H9 (cell line): ENCODE data around the gene IL17REL. TPM values are rescaled to one million over a fixed set of nuclear protein-coding genes. Genes with fewer than 3 reads are reported as not detected.

Experiments
- DNase-seq: peaks from one replicate; pipeline ENCODE4 v3.0.0-alpha.2; 2017
- H2AFZ ChIP-seq: one replicate; pipeline ENCODE4 v1.6.1; 2013; ENCODE audit warnings: mild to moderate bottlenecking, low read length, control low read depth, moderate library complexity
- H2AK5ac ChIP-seq: 2 replicates; pipeline ENCODE4 v1.6.1; 2013; ENCODE audit warnings: low read length, control low read depth, mixed read lengths; ENCODE audit not compliant: insufficient read length
- H2BK120ac ChIP-seq: one replicate; pipeline ENCODE4 v1.6.1; 2013; ENCODE audit warnings: low read depth, mild to moderate bottlenecking, low read length, control low read depth, inconsistent platforms; ENCODE audit not compliant: poor library complexity, severe bottlenecking
- H2BK12ac ChIP-seq: 2 replicates; pipeline ENCODE4 v1.6.1; 2013; ENCODE audit warnings: low read length, control low read depth, mixed read lengths, low read depth; ENCODE audit not compliant: insufficient read length
- H2BK15ac ChIP-seq: 2 replicates; pipeline ENCODE4 v1.6.1; 2013; ENCODE audit warnings: low read depth, low read length, control low read depth
- H2BK20ac ChIP-seq: one replicate; pipeline ENCODE4 v1.6.1; 2013; ENCODE audit warnings: low read depth, mild to moderate bottlenecking, low read length, control low read depth, inconsistent platforms; ENCODE audit not compliant: poor library complexity, severe bottlenecking
- H2BK5ac ChIP-seq: 2 replicates; pipeline ENCODE4 v1.6.1; 2013; ENCODE audit warnings: low read length, control low read depth, mixed read lengths; ENCODE audit not compliant: insufficient read length
- H3K14ac ChIP-seq: 2 replicates; pipeline ENCODE4 v1.6.1; 2013; ENCODE audit warnings: low read length, control low read depth; ENCODE audit not compliant: insufficient read depth
- H3K18ac ChIP-seq: 2 replicates; pipeline ENCODE4 v1.6.1; 2013; ENCODE audit warnings: low read depth, mild to moderate bottlenecking, mixed read lengths, low read length, control low read depth; ENCODE audit not compliant: insufficient read length
- H3K23ac ChIP-seq: 2 replicates; pipeline ENCODE4 v1.6.1; 2013; ENCODE audit warnings: low read length, control low read depth, mixed read lengths, low read depth; ENCODE audit not compliant: insufficient read length
- H3K23me2 ChIP-seq: 2 replicates; pipeline ENCODE4 v1.6.1; 2013; ENCODE audit warnings: low read depth, mild to moderate bottlenecking, mixed read lengths, low read length, control low read depth; ENCODE audit not compliant: insufficient read length, poor library complexity, severe bottlenecking
- H3K27ac ChIP-seq: 2 replicates; pipeline ENCODE4 v1.5.1; 2013; ENCODE audit warnings: low read length, control low read depth, mixed read lengths, low read depth; ENCODE audit not compliant: insufficient read length
- H3K27me3 ChIP-seq: 2 replicates; pipeline ENCODE4 v1.6.1; 2013; ENCODE audit warnings: low read length, control low read depth, inconsistent platforms; ENCODE audit not compliant: insufficient read depth
- H3K4ac ChIP-seq: 2 replicates; pipeline ENCODE4 v1.6.1; 2013; ENCODE audit warnings: low read depth, mild to moderate bottlenecking, control low read depth, inconsistent platforms, low read length, moderate library complexity
- H3K4me1 ChIP-seq: 2 replicates; pipeline ENCODE4 v1.6.1; 2013; ENCODE audit warnings: low read length, control low read depth, inconsistent platforms; ENCODE audit not compliant: insufficient read depth
- H3K4me2 ChIP-seq: 2 replicates; pipeline ENCODE4 v1.6.1; 2013; ENCODE audit warnings: low read length, control low read depth, mixed read lengths; ENCODE audit not compliant: insufficient read length, insufficient read depth
- H3K56ac ChIP-seq: 2 replicates; pipeline ENCODE4 v1.6.1; 2013; ENCODE audit warnings: low read depth, mild to moderate bottlenecking, mixed read lengths, low read length, control low read depth; ENCODE audit not compliant: insufficient read length
- H3K79me1 ChIP-seq: 2 replicates; pipeline ENCODE4 v1.6.1; 2013; ENCODE audit warnings: low read depth, mild to moderate bottlenecking, moderate library complexity, low read length, control low read depth, inconsistent platforms; ENCODE audit not compliant: insufficient read depth, poor library complexity, severe bottlenecking
- H3K79me2 ChIP-seq: 2 replicates; pipeline ENCODE4 v1.6.1; 2013; ENCODE audit warnings: low read length, control low read depth, inconsistent platforms; ENCODE audit not compliant: insufficient read depth
- H3K9ac ChIP-seq: 2 replicates; pipeline ENCODE4 v1.6.1; 2013; ENCODE audit warnings: low read length, control low read depth, mixed read lengths; ENCODE audit not compliant: insufficient read length; ENCODE audit errors: extremely low read depth
- H3K9me3 ChIP-seq: one replicate; pipeline ENCODE4 v1.6.1; 2013; ENCODE audit warnings: low read depth, low read length, inconsistent platforms; ENCODE audit not compliant: control insufficient read depth
- H3T11ph ChIP-seq: one replicate; pipeline ENCODE4 v1.6.1; 2013; ENCODE audit warnings: mild to moderate bottlenecking, low read length, control low read depth, inconsistent platforms
- H4K20me1 ChIP-seq: one replicate; pipeline ENCODE4 v1.6.1; 2013; ENCODE audit not compliant: control insufficient read depth, insufficient read length, insufficient read depth
- H4K5ac ChIP-seq: 2 replicates; pipeline ENCODE4 v1.6.1; 2013; ENCODE audit warnings: low read depth, mild to moderate bottlenecking, mixed read lengths, low read length, control low read depth; ENCODE audit not compliant: insufficient read length
- H4K8ac ChIP-seq: replicated peaks from 2 replicates; pipeline ENCODE4 v1.6.1; 2013; ENCODE audit warnings: low read length, control low read depth, mixed read lengths, low read depth; ENCODE audit not compliant: insufficient read length
- H4K91ac ChIP-seq: 2 replicates; pipeline ENCODE4 v1.6.1; 2013; ENCODE audit warnings: low read depth, mild to moderate bottlenecking, moderate library complexity, mixed read lengths, low read length, control low read depth; ENCODE audit not compliant: insufficient read length
- H3K27ac Mint-ChIP-seq, 3 experiments: 2 replicates in 2 of 3; 3 replicates in 1 of 3; pipeline ENCODE4 v1.8.0; 2020 to 2021; ENCODE audit warnings: mixed read lengths in 3 of 3, mild to moderate bottlenecking in 1 of 3, moderate library complexity in 1 of 3
- H3K27me3 Mint-ChIP-seq: 2 replicates; pipeline ENCODE4 v1.8.0; 2021; ENCODE audit warnings: low read depth, mild to moderate bottlenecking, moderate library complexity, mixed read lengths
- H3K36me3 Mint-ChIP-seq, 3 experiments: 2 replicates in 2 of 3; 3 replicates in 1 of 3; pipeline ENCODE4 v1.8.0; 2020 to 2021; ENCODE audit warnings: low read depth in 3 of 3, mixed read lengths in 3 of 3; ENCODE audit not compliant: insufficient read depth in 1 of 3
- H3K4me1 Mint-ChIP-seq, 2 experiments: 2 replicates each; pipeline ENCODE4 v1.8.0; 2020; ENCODE audit warnings: mixed read lengths in 2 of 2
- H3K4me3 Mint-ChIP-seq, 2 experiments: 2 replicates in 1 of 2; 3 replicates in 1 of 2; pipeline ENCODE4 v1.8.0; 2020 to 2021; ENCODE audit warnings: mild to moderate bottlenecking in 2 of 2, mixed read lengths in 2 of 2, moderate library complexity in 1 of 2
- H3K9me3 Mint-ChIP-seq, 2 experiments: 2 replicates in 1 of 2; 3 replicates in 1 of 2; pipeline ENCODE4 v1.8.0; 2020; ENCODE audit warnings: mild to moderate bottlenecking in 2 of 2, mixed read lengths in 2 of 2, moderate library complexity in 1 of 2
- WGBS: extraction: QIAGEN DNeasy Blood & Tissue Kit; methylation state at CpG from one replicate; pipeline ENCODE4 v1.1.7; 2013; ENCODE audit warnings: missing lambda C conversion rate, low lambda C conversion rate, mixed read lengths; ENCODE audit not compliant: insufficient read length; ENCODE audit errors: extremely low coverage; 5-methylcytosine and 5-hydroxymethylcytosine counted together
- total RNA-seq: library from RNA; stranded (reverse); gene quantifications from 2 replicates; pipeline ENCODE4 v1.2.1, GENCODE V29; 2021
- TF ChIP-seq, protein P1 (sequence below): fragments of 200-600 bp; sonication (generic); conservative IDR thresholded peaks from 3 replicates; pipeline ENCODE4 v1.8.0; 2021; ENCODE audit warnings: antibody characterized with exemption, mild to moderate bottlenecking

Gene IL17REL
- total RNA-seq, 1 experiment from 2014 or later, result 0.20 TPM

DNA sequence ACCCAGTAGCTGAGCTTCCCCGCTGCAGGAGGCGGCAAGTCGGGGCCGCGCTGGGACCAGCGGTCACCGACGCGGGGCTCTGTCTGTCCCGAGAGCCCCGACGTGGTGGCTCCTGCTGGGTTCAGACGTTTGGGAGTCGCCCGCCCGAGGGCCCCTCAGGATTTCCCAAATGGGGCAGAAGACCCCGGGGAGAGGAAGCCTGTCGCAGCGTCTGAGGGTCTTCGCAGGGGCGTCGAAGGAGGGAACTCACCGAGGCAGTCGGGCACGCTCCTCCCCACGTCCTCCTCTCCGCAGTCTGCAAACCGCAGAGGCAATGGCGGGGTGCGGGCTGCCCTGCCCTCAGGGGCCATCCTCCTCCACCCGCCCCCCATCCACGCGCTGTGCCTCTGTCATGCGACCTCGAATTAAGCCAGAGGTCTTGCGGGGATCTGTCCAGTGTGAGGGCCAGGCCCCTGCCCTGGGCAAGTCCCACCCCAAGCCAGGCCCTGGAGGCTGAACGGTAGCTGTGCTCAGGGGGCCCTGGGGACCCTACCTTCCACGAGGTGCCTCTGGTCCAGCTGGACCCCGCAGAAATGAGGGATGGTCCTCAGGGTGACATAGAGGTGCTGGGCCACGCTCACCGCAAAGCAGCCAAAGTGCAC, 12.5 kb downstream of the IL17REL start:
- H3K9me3 Mint-ChIP-seq, result no peaks in the 10 kb centered on the region; a peak in 2 of 5 replicates
- no peaks in the 10 kb centered on the region; a peak in 1 of 7 replicates for H3K36me3 Mint-ChIP-seq
- Histone ChIP-seq H2AK5ac (no peak overlapping the region), H4K91ac (no peak overlapping the region), H2BK12ac (no peak overlapping the region), H3K23me2 (peaks cover 4% of the 10 kb centered on the region), H3K27ac (no peak overlapping the region), H3K79me2 (no peaks in the 10 kb centered on the region), H3K14ac (no peak overlapping the region), H3K79me1 (no peaks in the 10 kb centered on the region), H3K27me3 (peaks cover 9% of the 10 kb centered on the region; the same call in 1 of the 2 replicates), H4K8ac (no peak overlapping the region), H2AFZ (no peak overlapping the region), H3K9me3 (no peaks in the 10 kb centered on the region), H2BK20ac (no peak overlapping the region), H3T11ph (no peak overlapping the region), H3K9ac (no peak overlapping the region), H3K23ac (no peak overlapping the region), H3K4me1 (no peaks in the 10 kb centered on the region), H3K4me2 (peak overlapping the region; percentile 42), H4K5ac (no peak overlapping the region), H2BK15ac (no peak overlapping the region; the same call in 1 of the 2 replicates), H3K18ac (no peak overlapping the region), H4K20me1 (no peaks in the 10 kb centered on the region), H3K4ac (no peak overlapping the region), H2BK120ac (no peak overlapping the region), H2BK5ac (no peak overlapping the region), H3K56ac (no peak overlapping the region)
- no peak for DNase-seq
- no CpG with 5 or more reads among the region's 41 CpGs for WGBS
- H3K4me3 Mint-ChIP-seq, result peak overlapping the region; percentile 33 to 60; a peak in 4 of 5 replicates
- peaks cover 11 to 18% of the 10 kb centered on the region in 2 experiments; a peak in 3 of 4 replicates for H3K4me1 Mint-ChIP-seq
- peaks cover 32% of the 10 kb centered on the region for H3K27me3 Mint-ChIP-seq
- H3K27ac Mint-ChIP-seq, result no peak overlapping the region
- TF ChIP-seq, protein P1, sequence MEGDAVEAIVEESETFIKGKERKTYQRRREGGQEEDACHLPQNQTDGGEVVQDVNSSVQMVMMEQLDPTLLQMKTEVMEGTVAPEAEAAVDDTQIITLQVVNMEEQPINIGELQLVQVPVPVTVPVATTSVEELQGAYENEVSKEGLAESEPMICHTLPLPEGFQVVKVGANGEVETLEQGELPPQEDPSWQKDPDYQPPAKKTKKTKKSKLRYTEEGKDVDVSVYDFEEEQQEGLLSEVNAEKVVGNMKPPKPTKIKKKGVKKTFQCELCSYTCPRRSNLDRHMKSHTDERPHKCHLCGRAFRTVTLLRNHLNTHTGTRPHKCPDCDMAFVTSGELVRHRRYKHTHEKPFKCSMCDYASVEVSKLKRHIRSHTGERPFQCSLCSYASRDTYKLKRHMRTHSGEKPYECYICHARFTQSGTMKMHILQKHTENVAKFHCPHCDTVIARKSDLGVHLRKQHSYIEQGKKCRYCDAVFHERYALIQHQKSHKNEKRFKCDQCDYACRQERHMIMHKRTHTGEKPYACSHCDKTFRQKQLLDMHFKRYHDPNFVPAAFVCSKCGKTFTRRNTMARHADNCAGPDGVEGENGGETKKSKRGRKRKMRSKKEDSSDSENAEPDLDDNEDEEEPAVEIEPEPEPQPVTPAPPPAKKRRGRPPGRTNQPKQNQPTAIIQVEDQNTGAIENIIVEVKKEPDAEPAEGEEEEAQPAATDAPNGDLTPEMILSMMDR, result no peak
